LNCAP (cell line): Measurements from ENCODE around the gene BORA.

Experiments used
- TF ChIP-seq, protein P1 (sequence below): fragments of 450-650 bp; IDR thresholded peaks from 2 replicates; pipeline ENCODE4 v1.5.1; 2017; ENCODE audit warnings: mild to moderate bottlenecking

Gene BORA

DNA sequence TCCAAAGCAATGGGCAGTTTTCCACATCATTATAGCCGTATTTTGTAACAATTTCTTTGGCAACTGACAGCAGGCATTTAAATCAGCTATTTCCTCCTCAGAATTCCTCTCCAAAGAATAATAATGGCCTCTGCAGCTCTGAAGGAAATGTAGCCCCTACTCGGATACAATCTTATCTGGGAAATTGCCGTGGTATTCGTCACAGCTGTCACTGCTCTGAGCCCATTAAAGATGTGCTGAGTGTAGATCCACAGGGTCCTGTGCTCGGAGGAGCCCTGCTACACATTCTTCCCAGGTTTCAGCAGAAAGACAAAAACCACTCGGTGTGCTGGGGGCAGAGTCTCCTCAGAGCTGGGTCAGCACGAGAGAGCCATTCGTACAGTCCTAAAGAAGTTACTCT, 33.4 kb upstream of the BORA start:
- TF ChIP-seq, protein P1, sequence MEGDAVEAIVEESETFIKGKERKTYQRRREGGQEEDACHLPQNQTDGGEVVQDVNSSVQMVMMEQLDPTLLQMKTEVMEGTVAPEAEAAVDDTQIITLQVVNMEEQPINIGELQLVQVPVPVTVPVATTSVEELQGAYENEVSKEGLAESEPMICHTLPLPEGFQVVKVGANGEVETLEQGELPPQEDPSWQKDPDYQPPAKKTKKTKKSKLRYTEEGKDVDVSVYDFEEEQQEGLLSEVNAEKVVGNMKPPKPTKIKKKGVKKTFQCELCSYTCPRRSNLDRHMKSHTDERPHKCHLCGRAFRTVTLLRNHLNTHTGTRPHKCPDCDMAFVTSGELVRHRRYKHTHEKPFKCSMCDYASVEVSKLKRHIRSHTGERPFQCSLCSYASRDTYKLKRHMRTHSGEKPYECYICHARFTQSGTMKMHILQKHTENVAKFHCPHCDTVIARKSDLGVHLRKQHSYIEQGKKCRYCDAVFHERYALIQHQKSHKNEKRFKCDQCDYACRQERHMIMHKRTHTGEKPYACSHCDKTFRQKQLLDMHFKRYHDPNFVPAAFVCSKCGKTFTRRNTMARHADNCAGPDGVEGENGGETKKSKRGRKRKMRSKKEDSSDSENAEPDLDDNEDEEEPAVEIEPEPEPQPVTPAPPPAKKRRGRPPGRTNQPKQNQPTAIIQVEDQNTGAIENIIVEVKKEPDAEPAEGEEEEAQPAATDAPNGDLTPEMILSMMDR, result no peak

DNA sequence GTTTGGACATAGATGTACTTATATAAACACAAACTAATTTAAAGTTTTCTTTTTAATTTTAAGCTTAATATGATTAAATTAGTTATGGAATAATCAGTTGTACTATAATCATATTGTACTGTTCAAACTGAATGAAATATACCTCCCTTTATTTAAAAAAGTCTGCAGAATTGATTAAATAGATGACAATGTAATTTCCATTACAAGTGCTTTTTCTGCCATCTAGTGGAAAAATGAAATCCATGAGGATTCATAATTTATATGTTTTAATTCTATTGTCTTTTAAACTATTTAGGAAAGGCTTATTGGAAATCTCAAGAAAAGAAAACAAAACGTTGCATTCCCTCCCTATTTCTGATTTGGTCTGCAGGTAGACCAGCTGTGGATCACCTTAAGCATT, 31.1 kb upstream of the BORA start:
- TF ChIP-seq, protein P1, result no peak; the same call in 1 of the 2 replicates

DNA sequence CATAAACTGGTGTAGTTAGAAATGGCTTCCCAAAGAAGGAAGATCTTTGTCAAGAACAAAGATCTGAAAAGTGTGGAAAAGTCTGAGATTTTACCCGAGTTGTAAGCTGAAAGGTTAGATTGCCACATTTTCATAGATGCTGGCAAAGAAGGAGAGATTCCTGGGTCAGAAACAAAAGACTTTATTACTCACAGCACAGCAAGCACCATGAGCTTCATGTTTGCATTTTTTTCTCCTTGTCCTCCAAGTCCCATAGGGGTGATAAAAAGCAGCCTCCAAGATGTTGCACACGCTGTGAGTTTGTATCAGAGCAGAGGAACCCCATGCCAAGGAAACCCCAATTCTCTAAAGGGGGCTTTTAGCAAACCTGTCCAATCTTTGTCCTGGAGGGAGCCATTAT, 29.6 kb upstream of the BORA start:
- TF ChIP-seq, protein P1, result no peak

DNA sequence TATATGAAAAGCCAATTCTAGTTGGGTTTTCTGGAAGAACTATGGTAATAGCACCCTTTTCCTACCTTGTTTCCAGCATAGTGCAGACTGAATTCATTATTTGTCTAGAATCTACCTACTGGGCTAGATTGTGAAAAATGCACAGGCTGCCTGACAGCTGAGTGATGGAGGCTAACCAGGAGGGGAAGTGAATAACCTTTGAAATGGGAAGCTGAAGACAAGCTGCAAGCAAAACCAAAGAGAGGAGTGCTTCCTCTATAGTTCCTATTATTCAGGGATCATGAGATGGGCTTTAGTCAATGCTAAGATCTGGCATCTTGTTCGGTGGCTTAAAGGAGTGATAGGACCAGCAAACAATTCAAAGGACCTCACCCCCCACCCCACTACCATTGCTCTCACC, 27.2 kb upstream of the BORA start:
- TF ChIP-seq, protein P1, result no peak

DNA sequence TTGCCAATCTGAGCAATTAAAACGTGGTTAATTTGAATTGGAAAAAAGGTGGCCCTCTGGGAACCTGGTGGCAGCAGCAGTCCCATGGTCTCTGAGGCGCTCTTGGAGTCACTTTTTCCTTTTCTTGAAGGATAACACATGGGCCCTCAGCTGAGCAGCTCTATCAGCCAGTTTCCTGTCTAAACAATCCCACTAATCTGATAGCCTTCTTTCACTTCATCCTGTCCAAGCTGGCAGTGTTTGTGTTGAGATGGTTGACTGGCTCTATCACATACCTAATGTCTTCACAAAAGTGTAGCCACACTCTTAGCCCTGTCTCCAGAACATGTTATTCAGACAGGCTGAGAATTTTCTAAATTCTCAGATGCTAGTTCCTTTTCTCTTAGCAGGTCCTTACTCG, 10.9 kb upstream of the BORA start:
- TF ChIP-seq, protein P1, result no peak

DNA sequence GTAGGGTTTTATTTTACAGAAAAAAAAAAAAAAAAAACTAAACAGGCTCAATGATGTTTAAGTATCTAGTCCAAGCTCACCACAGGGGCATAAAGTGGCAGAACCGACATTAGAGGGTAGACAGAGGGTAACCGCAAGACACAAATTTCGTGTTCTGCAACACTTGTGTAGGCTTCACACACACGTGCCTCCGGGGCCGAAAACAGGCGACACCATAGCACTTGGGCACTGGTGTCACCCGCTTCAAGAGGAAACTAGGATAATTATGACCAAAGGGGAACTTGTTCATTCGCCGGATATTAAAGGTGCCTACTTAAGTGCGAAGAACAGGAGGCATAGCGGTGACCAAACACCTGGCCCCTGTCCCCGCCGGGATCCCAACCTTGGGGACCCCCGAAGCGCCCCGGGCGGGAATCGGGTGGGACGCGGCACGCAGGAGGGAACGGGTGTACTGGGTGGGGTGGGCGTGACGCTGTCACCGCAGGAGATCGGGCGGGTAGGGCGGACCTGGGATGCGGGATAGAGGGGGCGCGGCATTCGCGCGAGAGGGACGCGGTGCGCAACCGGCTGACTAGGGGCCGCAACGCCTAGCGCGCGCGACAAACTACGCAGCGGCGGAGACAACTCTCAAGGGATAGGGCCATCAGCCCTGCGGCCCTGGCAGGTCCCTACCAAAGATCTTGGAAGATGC, 852 bp upstream of the BORA start:
- TF ChIP-seq, protein P1, result no peak

DNA sequence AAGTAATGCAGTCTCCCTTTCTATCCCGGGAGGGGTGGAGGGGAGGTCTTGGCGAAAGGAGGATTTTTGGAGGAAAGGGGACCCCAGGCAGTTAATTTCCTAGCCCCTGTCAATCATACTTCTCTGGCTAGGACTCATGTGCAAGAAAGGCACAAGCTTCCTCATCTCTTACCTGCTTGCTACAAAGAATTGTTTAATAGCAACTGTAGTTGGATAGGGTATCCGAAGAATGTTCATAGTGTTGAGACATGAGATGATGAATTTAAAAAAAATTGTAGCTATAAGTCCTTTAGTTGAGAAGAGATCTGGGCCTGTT, 525 bp downstream of the BORA start:
- TF ChIP-seq, protein P1, result no peak

DNA sequence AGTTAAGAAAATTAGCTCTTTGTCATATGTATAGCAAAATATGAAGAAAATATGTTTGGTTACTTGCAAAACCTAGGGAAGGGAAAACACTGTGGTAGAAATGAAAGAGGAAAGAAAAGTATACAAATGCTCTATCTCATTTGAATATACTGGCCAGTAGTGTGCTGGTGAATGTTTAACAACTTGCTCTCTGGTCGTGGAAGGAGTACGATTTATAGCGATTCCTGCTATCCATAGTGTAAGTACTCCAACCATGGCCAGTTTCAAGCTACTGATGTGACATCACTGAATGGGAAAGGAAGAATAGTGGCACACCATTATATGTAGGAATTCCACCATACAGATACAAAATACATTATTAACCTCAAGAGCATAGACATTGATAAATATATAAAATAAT, 9.3 kb downstream of the BORA start:
- TF ChIP-seq, protein P1, result no peak
